ENCODE data around the gene CNIH3.

CNIH3 gene

GRCh38 chr1:224745924-224746323 is 129.8 kb downstream of the CNIH3 start:
- Histone ChIP-seq H3F3A (ENCODE audit: insufficient read depth, low read length) (no peaks in the 10 kb centered on the region), H3K79me2 (ENCODE audit: insufficient read depth, low read length) (no peaks in the 10 kb centered on the region), H4K20me1 (ENCODE audit: insufficient read depth, low read length) (no peaks in the 10 kb centered on the region), H3K9me3 (ENCODE audit: low read length) (no peaks in the 10 kb centered on the region), H3K27ac (ENCODE audit: low read depth, low read length, poor library complexity, severe bottlenecking) (no peak overlapping the region), H3K4me2 (ENCODE audit: low read length) (no peak overlapping the region), H3K4me3 (ENCODE audit: low read depth, low read length, poor library complexity, severe bottlenecking) (no peak overlapping the region), H3K9me2 (ENCODE audit: low read depth, low read length) (no peaks in the 10 kb centered on the region), H2AFZ (ENCODE audit: low read length) (no peak overlapping the region), H3K27me3 (ENCODE audit: insufficient read depth, low read length) (no peaks in the 10 kb centered on the region; the same call in 1 of the 2 replicates), H3K4me1 (ENCODE audit: insufficient read depth, low read length, severe bottlenecking) (no peaks in the 10 kb centered on the region), H3K36me3 (ENCODE audit: insufficient read depth, low read length) (no peaks in the 10 kb centered on the region), H3K9ac (ENCODE audit: low read length) (no peak overlapping the region)
- TF ChIP-seq EZH2 (IDR thresholded peaks at IDR 0.05; ENCODE audit: borderline replicate concordance, low read length) (no peak), CTCF (IDR thresholded peaks at IDR 0.05; ENCODE audit: low read length) (no peak)

GRCh38 chr1:224747578-224747977 is 131.5 kb downstream of the CNIH3 start:
- H3K9me3 ChIP-seq (ENCODE audit: low read length): no peaks in the 10 kb centered on the region
- no peak overlapping the region for H3K9ac ChIP-seq (ENCODE audit: low read length)
- TF ChIP-seq EZH2 (IDR thresholded peaks at IDR 0.05; ENCODE audit: borderline replicate concordance, low read length): no peak
- no peak for TF ChIP-seq CTCF (IDR thresholded peaks at IDR 0.05; ENCODE audit: low read length)
- no peak overlapping the region for H3K4me2 ChIP-seq (ENCODE audit: low read length)
- no peaks in the 10 kb centered on the region; the same call in 1 of the 2 replicates for H3K27me3 ChIP-seq (ENCODE audit: insufficient read depth, low read length)
- H3K79me2 ChIP-seq (ENCODE audit: insufficient read depth, low read length): no peaks in the 10 kb centered on the region
- no peaks in the 10 kb centered on the region for H3K9me2 ChIP-seq (ENCODE audit: low read depth, low read length)
- H4K20me1 ChIP-seq (ENCODE audit: insufficient read depth, low read length): no peaks in the 10 kb centered on the region
- no peaks in the 10 kb centered on the region for H3F3A ChIP-seq (ENCODE audit: insufficient read depth, low read length)
- H3K36me3 ChIP-seq (ENCODE audit: insufficient read depth, low read length): no peaks in the 10 kb centered on the region
- no peak overlapping the region for H3K4me3 ChIP-seq (ENCODE audit: low read depth, low read length, poor library complexity, severe bottlenecking)
- H2AFZ ChIP-seq (ENCODE audit: low read length): no peak overlapping the region
- no peak overlapping the region for H3K27ac ChIP-seq (ENCODE audit: low read depth, low read length, poor library complexity, severe bottlenecking)
- no peaks in the 10 kb centered on the region for H3K4me1 ChIP-seq (ENCODE audit: insufficient read depth, low read length, severe bottlenecking)

- Histone ChIP-seq H3K27ac (ENCODE audit: low read depth, low read length, poor library complexity, severe bottlenecking) (no peak overlapping the region), H3K79me2 (ENCODE audit: insufficient read depth, low read length) (no peaks in the 10 kb centered on the region), H3K4me1 (ENCODE audit: insufficient read depth, low read length, severe bottlenecking) (no peaks in the 10 kb centered on the region)
These were observed 133.8 kb downstream of the CNIH3 start for GRCh38 chr1:224749916-224750315.

More at GRCh38 chr1:224749916-224750315, 133.8 kb downstream of the CNIH3 start:
- Histone ChIP-seq H3K36me3 (ENCODE audit: insufficient read depth, low read length) (no peaks in the 10 kb centered on the region), H3K9me3 (ENCODE audit: low read length) (no peaks in the 10 kb centered on the region), H3K9ac (ENCODE audit: low read length) (no peak overlapping the region), H2AFZ (ENCODE audit: low read length) (no peak overlapping the region), H3K27me3 (ENCODE audit: insufficient read depth, low read length) (no peaks in the 10 kb centered on the region; the same call in 1 of the 2 replicates), H3K9me2 (ENCODE audit: low read depth, low read length) (no peaks in the 10 kb centered on the region), H3F3A (ENCODE audit: insufficient read depth, low read length) (no peaks in the 10 kb centered on the region), H4K20me1 (ENCODE audit: insufficient read depth, low read length) (no peaks in the 10 kb centered on the region), H3K4me3 (ENCODE audit: low read depth, low read length, poor library complexity, severe bottlenecking) (no peak overlapping the region), H3K4me2 (ENCODE audit: low read length) (no peak overlapping the region)
- TF ChIP-seq CTCF (IDR thresholded peaks at IDR 0.05; ENCODE audit: low read length) (no peak), EZH2 (IDR thresholded peaks at IDR 0.05; ENCODE audit: borderline replicate concordance, low read length) (no peak)

All from OCI-LY1 (cell line).